Measurements from ENCODE around the gene GSTM3. TPM values are rescaled to one million over a fixed set of nuclear protein-coding genes. Genes with fewer than 3 reads are reported as not detected.

Gene GSTM3
- total RNA-seq, 1 experiment from 2014 or later, result 2.2 TPM

DNA sequence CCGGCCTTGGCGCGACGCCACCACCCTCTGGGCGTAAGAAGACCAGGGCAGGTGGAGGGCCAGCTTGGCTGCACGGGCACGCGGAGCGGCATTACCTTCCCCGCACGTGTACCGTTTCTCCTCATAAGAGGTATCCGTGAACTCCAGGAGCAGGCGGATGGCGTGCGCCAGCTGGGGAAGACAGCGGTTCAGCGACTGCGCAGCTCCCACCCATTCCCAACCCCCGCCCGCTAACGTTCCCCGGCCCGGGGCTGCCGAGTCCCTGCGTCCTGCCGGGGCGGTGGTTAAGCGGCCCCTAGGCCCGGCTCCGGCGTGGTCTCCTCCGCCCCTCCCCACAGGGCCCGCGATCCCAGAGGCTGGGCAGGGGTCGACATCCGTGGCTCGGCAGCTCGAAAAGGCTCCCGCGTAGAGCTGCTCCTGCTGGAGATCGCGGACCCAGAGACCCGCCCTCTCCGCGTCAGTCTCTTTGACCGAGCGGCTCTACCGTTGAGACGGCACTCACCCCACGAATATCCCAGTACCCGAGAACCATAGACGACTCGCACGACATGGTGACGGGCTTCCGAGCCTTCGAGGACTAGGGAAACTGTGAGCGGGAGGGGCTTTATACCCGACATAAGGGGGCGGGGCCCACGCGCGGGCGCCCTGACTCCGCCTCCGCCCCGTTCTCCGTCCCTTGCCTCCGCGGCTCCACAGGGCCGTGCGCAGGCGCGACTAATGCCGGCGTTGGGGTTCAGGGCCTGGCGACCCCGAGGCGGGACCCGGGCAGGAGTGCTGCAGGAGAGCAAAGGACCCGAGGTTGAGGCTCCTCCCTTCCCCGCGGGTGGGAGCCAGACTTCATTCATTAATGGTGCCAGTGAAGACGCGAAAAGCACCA lies 862 bp downstream of the GSTM3 start (continued):
- TF ChIP-seq, protein P1, sequence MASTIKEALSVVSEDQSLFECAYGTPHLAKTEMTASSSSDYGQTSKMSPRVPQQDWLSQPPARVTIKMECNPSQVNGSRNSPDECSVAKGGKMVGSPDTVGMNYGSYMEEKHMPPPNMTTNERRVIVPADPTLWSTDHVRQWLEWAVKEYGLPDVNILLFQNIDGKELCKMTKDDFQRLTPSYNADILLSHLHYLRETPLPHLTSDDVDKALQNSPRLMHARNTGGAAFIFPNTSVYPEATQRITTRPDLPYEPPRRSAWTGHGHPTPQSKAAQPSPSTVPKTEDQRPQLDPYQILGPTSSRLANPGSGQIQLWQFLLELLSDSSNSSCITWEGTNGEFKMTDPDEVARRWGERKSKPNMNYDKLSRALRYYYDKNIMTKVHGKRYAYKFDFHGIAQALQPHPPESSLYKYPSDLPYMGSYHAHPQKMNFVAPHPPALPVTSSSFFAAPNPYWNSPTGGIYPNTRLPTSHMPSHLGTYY (CRISPR knock-in tag; IDR thresholded peaks at IDR 0.05), result no peak
- TF ChIP-seq FOXJ3 (CRISPR knock-in tag; IDR thresholded peaks at IDR 0.05; ENCODE audit: borderline replicate concordance) (no peak), SP1 (CRISPR knock-in tag; conservative IDR thresholded peaks at IDR 0.05) (peak; percentile 88), SMAD3 (CRISPR knock-in tag; IDR thresholded peaks at IDR 0.05; ENCODE audit: borderline replicate concordance) (no peak), TEAD1 (CRISPR knock-in tag; IDR thresholded peaks at IDR 0.05) (no peak; the same call in none of the 2 replicates), ZNF232 (CRISPR knock-in tag; IDR thresholded peaks at IDR 0.05) (0 out of 2 replicates have a peak, but pooled peaks have one; percentile 15), ATF1 (CRISPR knock-in tag; IDR thresholded peaks at IDR 0.05) (no peak), ZNF423 (CRISPR knock-in tag; IDR thresholded peaks at IDR 0.05) (no peak), CREM (CRISPR knock-in tag; IDR thresholded peaks at IDR 0.05) (0 out of 2 replicates have a peak, but pooled peaks have one; percentile 49), TCF7 (CRISPR knock-in tag; IDR thresholded peaks at IDR 0.05; ENCODE audit: low read depth) (0 out of 2 replicates have a peak, but pooled peaks have one; percentile 44), ZNF317 (CRISPR knock-in tag; IDR thresholded peaks at IDR 0.05; ENCODE audit: borderline replicate concordance, low read depth) (no peak), OVOL2 (CRISPR knock-in tag; IDR thresholded peaks at IDR 0.05; ENCODE audit: borderline replicate concordance) (no peak)
- TF ChIP-seq, protein P2, sequence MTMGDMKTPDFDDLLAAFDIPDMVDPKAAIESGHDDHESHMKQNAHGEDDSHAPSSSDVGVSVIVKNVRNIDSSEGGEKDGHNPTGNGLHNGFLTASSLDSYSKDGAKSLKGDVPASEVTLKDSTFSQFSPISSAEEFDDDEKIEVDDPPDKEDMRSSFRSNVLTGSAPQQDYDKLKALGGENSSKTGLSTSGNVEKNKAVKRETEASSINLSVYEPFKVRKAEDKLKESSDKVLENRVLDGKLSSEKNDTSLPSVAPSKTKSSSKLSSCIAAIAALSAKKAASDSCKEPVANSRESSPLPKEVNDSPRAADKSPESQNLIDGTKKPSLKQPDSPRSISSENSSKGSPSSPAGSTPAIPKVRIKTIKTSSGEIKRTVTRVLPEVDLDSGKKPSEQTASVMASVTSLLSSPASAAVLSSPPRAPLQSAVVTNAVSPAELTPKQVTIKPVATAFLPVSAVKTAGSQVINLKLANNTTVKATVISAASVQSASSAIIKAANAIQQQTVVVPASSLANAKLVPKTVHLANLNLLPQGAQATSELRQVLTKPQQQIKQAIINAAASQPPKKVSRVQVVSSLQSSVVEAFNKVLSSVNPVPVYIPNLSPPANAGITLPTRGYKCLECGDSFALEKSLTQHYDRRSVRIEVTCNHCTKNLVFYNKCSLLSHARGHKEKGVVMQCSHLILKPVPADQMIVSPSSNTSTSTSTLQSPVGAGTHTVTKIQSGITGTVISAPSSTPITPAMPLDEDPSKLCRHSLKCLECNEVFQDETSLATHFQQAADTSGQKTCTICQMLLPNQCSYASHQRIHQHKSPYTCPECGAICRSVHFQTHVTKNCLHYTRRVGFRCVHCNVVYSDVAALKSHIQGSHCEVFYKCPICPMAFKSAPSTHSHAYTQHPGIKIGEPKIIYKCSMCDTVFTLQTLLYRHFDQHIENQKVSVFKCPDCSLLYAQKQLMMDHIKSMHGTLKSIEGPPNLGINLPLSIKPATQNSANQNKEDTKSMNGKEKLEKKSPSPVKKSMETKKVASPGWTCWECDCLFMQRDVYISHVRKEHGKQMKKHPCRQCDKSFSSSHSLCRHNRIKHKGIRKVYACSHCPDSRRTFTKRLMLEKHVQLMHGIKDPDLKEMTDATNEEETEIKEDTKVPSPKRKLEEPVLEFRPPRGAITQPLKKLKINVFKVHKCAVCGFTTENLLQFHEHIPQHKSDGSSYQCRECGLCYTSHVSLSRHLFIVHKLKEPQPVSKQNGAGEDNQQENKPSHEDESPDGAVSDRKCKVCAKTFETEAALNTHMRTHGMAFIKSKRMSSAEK (CRISPR knock-in tag; IDR thresholded peaks at IDR 0.05; ENCODE audit: borderline replicate concordance), result no peak
- TF ChIP-seq, protein P3, sequence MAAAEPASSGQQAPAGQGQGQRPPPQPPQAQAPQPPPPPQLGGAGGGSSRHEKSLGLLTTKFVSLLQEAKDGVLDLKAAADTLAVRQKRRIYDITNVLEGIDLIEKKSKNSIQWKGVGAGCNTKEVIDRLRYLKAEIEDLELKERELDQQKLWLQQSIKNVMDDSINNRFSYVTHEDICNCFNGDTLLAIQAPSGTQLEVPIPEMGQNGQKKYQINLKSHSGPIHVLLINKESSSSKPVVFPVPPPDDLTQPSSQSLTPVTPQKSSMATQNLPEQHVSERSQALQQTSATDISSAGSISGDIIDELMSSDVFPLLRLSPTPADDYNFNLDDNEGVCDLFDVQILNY (CRISPR knock-in tag; IDR thresholded peaks at IDR 0.05), result peak; percentile 47; the same call in 1 of the 2 replicates
- TF ChIP-seq, protein P4, sequence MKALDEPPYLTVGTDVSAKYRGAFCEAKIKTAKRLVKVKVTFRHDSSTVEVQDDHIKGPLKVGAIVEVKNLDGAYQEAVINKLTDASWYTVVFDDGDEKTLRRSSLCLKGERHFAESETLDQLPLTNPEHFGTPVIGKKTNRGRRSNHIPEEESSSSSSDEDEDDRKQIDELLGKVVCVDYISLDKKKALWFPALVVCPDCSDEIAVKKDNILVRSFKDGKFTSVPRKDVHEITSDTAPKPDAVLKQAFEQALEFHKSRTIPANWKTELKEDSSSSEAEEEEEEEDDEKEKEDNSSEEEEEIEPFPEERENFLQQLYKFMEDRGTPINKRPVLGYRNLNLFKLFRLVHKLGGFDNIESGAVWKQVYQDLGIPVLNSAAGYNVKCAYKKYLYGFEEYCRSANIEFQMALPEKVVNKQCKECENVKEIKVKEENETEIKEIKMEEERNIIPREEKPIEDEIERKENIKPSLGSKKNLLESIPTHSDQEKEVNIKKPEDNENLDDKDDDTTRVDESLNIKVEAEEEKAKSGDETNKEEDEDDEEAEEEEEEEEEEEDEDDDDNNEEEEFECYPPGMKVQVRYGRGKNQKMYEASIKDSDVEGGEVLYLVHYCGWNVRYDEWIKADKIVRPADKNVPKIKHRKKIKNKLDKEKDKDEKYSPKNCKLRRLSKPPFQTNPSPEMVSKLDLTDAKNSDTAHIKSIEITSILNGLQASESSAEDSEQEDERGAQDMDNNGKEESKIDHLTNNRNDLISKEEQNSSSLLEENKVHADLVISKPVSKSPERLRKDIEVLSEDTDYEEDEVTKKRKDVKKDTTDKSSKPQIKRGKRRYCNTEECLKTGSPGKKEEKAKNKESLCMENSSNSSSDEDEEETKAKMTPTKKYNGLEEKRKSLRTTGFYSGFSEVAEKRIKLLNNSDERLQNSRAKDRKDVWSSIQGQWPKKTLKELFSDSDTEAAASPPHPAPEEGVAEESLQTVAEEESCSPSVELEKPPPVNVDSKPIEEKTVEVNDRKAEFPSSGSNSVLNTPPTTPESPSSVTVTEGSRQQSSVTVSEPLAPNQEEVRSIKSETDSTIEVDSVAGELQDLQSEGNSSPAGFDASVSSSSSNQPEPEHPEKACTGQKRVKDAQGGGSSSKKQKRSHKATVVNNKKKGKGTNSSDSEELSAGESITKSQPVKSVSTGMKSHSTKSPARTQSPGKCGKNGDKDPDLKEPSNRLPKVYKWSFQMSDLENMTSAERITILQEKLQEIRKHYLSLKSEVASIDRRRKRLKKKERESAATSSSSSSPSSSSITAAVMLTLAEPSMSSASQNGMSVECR (CRISPR knock-in tag; IDR thresholded peaks at IDR 0.05; ENCODE audit: borderline replicate concordance), result no peak
